GM23338 (cell line): ENCODE data around the gene BRINP2. TPM values are rescaled to one million over a fixed set of nuclear protein-coding genes. Genes with fewer than 3 reads are reported as not detected.

ENCODE experiments used
- ATAC-seq: fragments of 200-7000 bp; cut with Tn5 transposase; 3 replicates; pipeline ENCODE4 v1.9.1; 2020
- DNase-seq: peaks from one replicate; pipeline ENCODE4 v3.0.0-alpha.2; 2015; ENCODE audit warnings: low spot score
- H2AFZ ChIP-seq: fragments of 200-600 bp; sonication (generic); 2 replicates; pipeline ENCODE4 v1.8.0; 2016; ENCODE audit warnings: antibody characterized with exemption, mild to moderate bottlenecking, moderate library complexity
- H3F3A ChIP-seq: fragments of 200-600 bp; sonication (generic); replicated peaks from 2 replicates; pipeline ENCODE4 v1.8.0; 2017; ENCODE audit warnings: antibody characterized with exemption, mixed run types, low read depth
- H3K27ac ChIP-seq: fragments of 200-600 bp; sonication (generic); 2 replicates; pipeline ENCODE4 v1.6.1; 2016; ENCODE audit warnings: low read depth
- H3K27me3 ChIP-seq: fragments of 200-600 bp; sonication (generic); 2 replicates; pipeline ENCODE4 v1.8.0; 2016; ENCODE audit warnings: mild to moderate bottlenecking, mixed run types, moderate library complexity; ENCODE audit not compliant: insufficient read depth
- H3K36me3 ChIP-seq: fragments of 200-600 bp; sonication (generic); 2 replicates; pipeline ENCODE4 v1.8.0; 2016; ENCODE audit warnings: mild to moderate bottlenecking; ENCODE audit not compliant: insufficient read depth
- H3K4me1 ChIP-seq: fragments of 200-600 bp; sonication (generic); 2 replicates; pipeline ENCODE4 v1.8.0; 2016; ENCODE audit warnings: mild to moderate bottlenecking, moderate library complexity; ENCODE audit not compliant: insufficient read depth
- H3K4me2 ChIP-seq: fragments of 200-600 bp; sonication (generic); 2 replicates; pipeline ENCODE4 v1.7.1; 2017; ENCODE audit warnings: mixed run types
- H3K4me3 ChIP-seq: fragments of 200-600 bp; sonication (generic); 2 replicates; pipeline ENCODE4 v1.6.1; 2016; ENCODE audit warnings: mixed run types
- H3K79me2 ChIP-seq: fragments of 200-600 bp; sonication (generic); replicated peaks from 2 replicates; pipeline ENCODE4 v1.8.0; 2017; ENCODE audit warnings: mild to moderate bottlenecking; ENCODE audit not compliant: insufficient read depth
- H3K9me2 ChIP-seq: fragments of 200-600 bp; sonication (generic); 2 replicates; pipeline ENCODE4 v1.8.0; 2017; ENCODE audit not compliant: insufficient read depth
- H4K20me1 ChIP-seq: fragments of 200-600 bp; sonication (generic); replicated peaks from 2 replicates; pipeline ENCODE4 v1.8.0; 2017; ENCODE audit warnings: mild to moderate bottlenecking; ENCODE audit not compliant: insufficient read depth
- H3K27ac Mint-ChIP-seq: 2 replicates; pipeline ENCODE4 v1.8.0; 2020; ENCODE audit warnings: inconsistent platforms, mild to moderate bottlenecking, moderate library complexity, mixed read lengths
- H3K27me3 Mint-ChIP-seq: 3 replicates; pipeline ENCODE4 v1.8.0; 2022; ENCODE audit warnings: low read depth, mild to moderate bottlenecking, moderate library complexity, mixed read lengths, inconsistent platforms; ENCODE audit not compliant: insufficient read depth, poor library complexity
- H3K36me3 Mint-ChIP-seq: 3 replicates; pipeline ENCODE4 v1.8.0; 2021; ENCODE audit warnings: low read depth, mild to moderate bottlenecking, inconsistent platforms, moderate library complexity, mixed read lengths
- H3K4me1 Mint-ChIP-seq: 3 replicates; pipeline ENCODE4 v1.8.0; 2020; ENCODE audit warnings: mild to moderate bottlenecking, inconsistent platforms, mixed read lengths
- H3K4me3 Mint-ChIP-seq: 3 replicates; pipeline ENCODE4 v1.8.0; 2021; ENCODE audit warnings: moderate library complexity, mild to moderate bottlenecking, inconsistent platforms, mixed read lengths
- H3K9me3 Mint-ChIP-seq: 3 replicates; pipeline ENCODE4 v1.8.0; 2020; ENCODE audit warnings: moderate library complexity, mild to moderate bottlenecking, inconsistent platforms, mixed read lengths
- CTCF ChIP-seq, 2 experiments: fragments of 200-600 bp in 1 of 2; sonication (generic) in 1 of 2; conservative IDR thresholded peaks; 2 replicates each; pipeline versions ENCODE4 v1.5.1 to v1.6.1; 2016 to 2017; ENCODE audit warnings: antibody characterized with exemption in 2 of 2, low read depth in 2 of 2, mild to moderate bottlenecking in 2 of 2, moderate library complexity in 1 of 2
- ETS1 ChIP-seq: IDR thresholded peaks from 2 replicates; pipeline ENCODE4 v1.6.1; 2016; ENCODE audit warnings: antibody characterized with exemption
- EZH2phosphoT487 ChIP-seq: fragments of 200-600 bp; sonication (generic); IDR thresholded peaks from one replicate; pipeline ENCODE4 v1.8.1; 2018; ENCODE audit warnings: antibody characterized with exemption; ENCODE audit not compliant: unreplicated experiment
- JUNB ChIP-seq: IDR thresholded peaks from one replicate; pipeline ENCODE4 v1.6.1; 2016; ENCODE audit warnings: antibody characterized with exemption; ENCODE audit not compliant: unreplicated experiment
- NANOG ChIP-seq: IDR thresholded peaks from 2 replicates; pipeline ENCODE4 v1.6.1; 2016; ENCODE audit warnings: antibody characterized with exemption, borderline replicate concordance
- POLR2AphosphoS5 ChIP-seq: IDR thresholded peaks from 2 replicates; pipeline ENCODE4 v1.6.1; 2016; ENCODE audit warnings: antibody characterized with exemption, low read depth
- REST ChIP-seq: IDR thresholded peaks from one replicate; pipeline ENCODE4 v1.6.1; 2018; ENCODE audit warnings: antibody characterized with exemption; ENCODE audit not compliant: unreplicated experiment
- STAT1 ChIP-seq: IDR thresholded peaks from one replicate; pipeline ENCODE4 v1.6.1; 2016; ENCODE audit warnings: antibody characterized with exemption; ENCODE audit not compliant: unreplicated experiment
- ZNF114 ChIP-seq: fragments of 250-450 bp; sonication (Bioruptor Pico); IDR thresholded peaks from 2 replicates; pipeline ENCODE4 v1.5.0; 2020; ENCODE audit warnings: mild to moderate bottlenecking, moderate library complexity
- ZNF462 ChIP-seq: fragments of 250-450 bp; sonication (Bioruptor Pico); IDR thresholded peaks from 2 replicates; pipeline ENCODE4 v1.5.0; 2020; ENCODE audit warnings: mild to moderate bottlenecking, moderate library complexity
- polyA plus RNA-seq: library from polyadenylated mRNA; unstranded; fragments of >200 nt; fragmentation: Nextera tagmentation; extraction: Ambion mirVana; gene quantifications from 2 replicates; pipeline ENCODE4 v1.2.1, GENCODE V29; 2016
- total RNA-seq: library from RNA; depleted of rRNA; stranded (reverse); fragments of >200 nt; shearing (Covaris generic); gene quantifications from 2 replicates; pipeline ENCODE4 v1.2.3, GENCODE V29; 2014

The BRINP2 gene
- total and polyA plus RNA-seq, 2 experiments from 2014 or later: 0.10 to 0.52 TPM

GRCh38 chr1:177302357-177303044, 131.7 kb downstream of the BRINP2 start:
- Histone ChIP-seq H4K20me1 (no peaks in the 10 kb centered on the region), H3K36me3 (no peaks in the 10 kb centered on the region), H3K27me3 (no peaks in the 10 kb centered on the region), H3F3A (no peaks in the 10 kb centered on the region), H3K4me1 (no peaks in the 10 kb centered on the region), H3K4me3 (no peak overlapping the region), H3K4me2 (no peak overlapping the region), H2AFZ (no peak overlapping the region), H3K9me2 (no peaks in the 10 kb centered on the region), H3K79me2 (no peaks in the 10 kb centered on the region), H3K27ac (no peak overlapping the region)
- peak; percentile 22 for DNase-seq
- ATAC-seq: peak; percentile 52
- Mint-ChIP-seq H3K36me3 (no peaks in the 10 kb centered on the region), H3K27ac (no peak overlapping the region), H3K27me3 (peaks cover 2% of the 10 kb centered on the region), H3K4me1 (peaks cover 6% of the 10 kb centered on the region; the same call in 2 of the 3 replicates), H3K9me3 (no peaks in the 10 kb centered on the region), H3K4me3 (no peak overlapping the region)
- TF ChIP-seq ETS1 (no peak), ZNF114 (CRISPR knock-in tag) (no peak), POLR2AphosphoS5 (no peak), REST (no peak), NANOG (no peak), JUNB (no peak), STAT1 (no peak), CTCF (conservative IDR thresholded peaks at IDR 0.05; ENCODE audit: low read depth in 2 of 2) (no peak), ZNF462 (no peak), EZH2phosphoT487 (no peak)
